ENCODE data around the gene EIF4A2.
"Not testable (repeated sequence)": the region's sequence is repeated elsewhere in the genome, so short reads cannot be mapped to it uniquely, and the experiment has no call there.

Gene EIF4A2

DNA sequence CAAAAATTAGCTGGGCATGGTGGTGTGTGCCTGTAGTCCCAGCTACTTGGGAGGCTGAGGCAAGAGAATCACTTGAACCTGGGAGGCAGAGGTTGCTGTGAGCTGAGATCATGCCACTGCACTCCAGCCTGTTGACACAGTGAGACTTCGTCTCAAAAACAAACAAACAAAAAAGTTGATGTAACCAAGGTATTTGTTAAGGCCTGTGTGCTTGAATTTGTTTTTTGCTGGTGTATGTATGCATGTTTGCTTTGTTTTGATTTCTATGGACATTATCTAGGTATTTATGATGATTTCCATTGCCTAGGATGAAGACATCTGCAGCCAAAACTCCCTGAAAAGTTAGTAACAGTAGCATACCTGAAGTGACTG, 39.0 kb downstream of the EIF4A2 start:
- not testable (repeated sequence) for DNase-seq

- no peak for DNase-seq
These were observed 40.0 kb downstream of the EIF4A2 start for GRCh38 chr3:186823386-186823785.

GRCh38 chr3:186824430-186825139, 41.2 kb downstream of the EIF4A2 start:
- DNase-seq = no peak

GRCh38 chr3:186825294-186825821, 42.0 kb downstream of the EIF4A2 start:
- DNase-seq = peak; percentile 1

GRCh38 chr3:186825872-186826409, 42.6 kb downstream of the EIF4A2 start:
- DNase-seq = no peak

DNA sequence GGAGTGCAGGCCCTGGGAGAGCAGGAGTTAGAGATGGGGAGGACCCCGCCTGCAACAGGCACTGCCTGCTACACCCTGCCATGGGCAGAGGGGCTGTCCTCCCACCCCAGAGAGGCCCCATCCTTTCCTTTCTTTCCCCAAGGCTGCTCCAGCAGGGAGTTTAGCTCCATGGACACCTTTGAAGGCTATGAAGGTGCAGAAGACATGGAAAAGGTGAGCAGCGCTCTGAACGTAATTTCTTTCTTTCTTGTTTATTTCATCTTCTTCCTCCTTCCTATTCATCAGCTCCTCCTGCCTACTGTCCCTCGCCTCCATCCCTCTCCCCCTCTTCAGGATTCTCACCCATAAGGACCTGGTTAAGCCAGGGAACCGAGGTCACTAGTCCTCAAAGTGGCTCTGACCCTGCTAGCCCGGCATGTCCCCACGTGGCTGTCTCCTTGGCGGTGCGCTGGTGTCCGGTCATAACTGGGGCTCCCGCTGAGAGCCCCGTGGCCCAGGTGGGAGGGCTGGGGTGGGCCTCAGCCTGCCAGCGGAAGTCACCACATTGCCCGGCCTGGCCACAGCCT, 43.1 kb downstream of the EIF4A2 start:
- no peak for DNase-seq

GRCh38 chr3:186826976-186827857, 43.8 kb downstream of the EIF4A2 start:
- peak; percentile 90 for DNase-seq

DNA sequence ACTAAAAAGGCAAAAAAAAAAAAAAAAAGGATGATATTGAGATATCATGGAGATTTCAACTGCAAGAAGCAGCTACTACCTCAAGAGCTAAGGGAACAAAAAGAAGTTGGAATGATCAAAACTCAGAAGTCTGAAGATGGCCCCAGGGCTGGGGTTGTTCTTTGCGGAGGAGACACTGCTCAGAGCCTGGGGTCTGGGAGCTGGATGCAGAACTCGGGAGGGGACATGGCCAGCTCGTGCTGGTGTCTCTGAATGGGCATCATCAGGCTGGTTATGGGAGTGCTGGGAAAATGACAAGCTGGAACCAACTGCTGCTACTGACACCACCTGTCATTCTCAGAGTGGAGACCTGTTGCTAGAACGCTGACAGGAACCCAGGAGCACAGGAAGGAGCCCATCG, 45.0 kb downstream of the EIF4A2 start:
- DNase-seq = no peak

GRCh38 chr3:186831798-186832197, 48.4 kb downstream of the EIF4A2 start:
- DNase-seq = no peak

GRCh38 chr3:186832276-186832675, 48.9 kb downstream of the EIF4A2 start:
- DNase-seq = no peak
